SK-N-SH treated with all-trans-retinoic acid at 6 μM for 48 hours (cell line): ENCODE data around the gene ARHGAP24.

Source experiments
- ATAC-seq: fragments of 200-7000 bp; cut with Tn5 transposase; 3 replicates; pipeline ENCODE4 v1.9.1; 2020; ENCODE audit warnings: mild to moderate bottlenecking, moderate library complexity
- BACH2 ChIP-seq: fragments of 250-450 bp; sonication (Bioruptor Pico); IDR thresholded peaks from 2 replicates; pipeline ENCODE4 v1.9.0; 2021; ENCODE audit warnings: mild to moderate bottlenecking, borderline replicate concordance
- CREB5 ChIP-seq: fragments of 250-450 bp; sonication (Bioruptor Pico); IDR thresholded peaks from 2 replicates; pipeline ENCODE4 v1.5.1; 2020; ENCODE audit warnings: low read depth, mild to moderate bottlenecking, moderate library complexity
- CSDC2 ChIP-seq: fragments of 250-450 bp; sonication (Bioruptor Pico); IDR thresholded peaks from 2 replicates; pipeline ENCODE4 v1.5.0; 2020; ENCODE audit warnings: mild to moderate bottlenecking, moderate library complexity
- CSRNP3 ChIP-seq: fragments of 250-450 bp; sonication (Bioruptor Pico); IDR thresholded peaks from 2 replicates; pipeline ENCODE4 v1.5.1; 2021; ENCODE audit warnings: mild to moderate bottlenecking, moderate library complexity
- ESRRG ChIP-seq: fragments of 250-450 bp; sonication (Bioruptor Pico); IDR thresholded peaks from 2 replicates; pipeline ENCODE4 v1.6.1; 2021; ENCODE audit warnings: mild to moderate bottlenecking
- GLIS3 ChIP-seq: fragments of 250-450 bp; sonication (Bioruptor Pico); IDR thresholded peaks from 2 replicates; pipeline ENCODE4 v1.5.0; 2020; ENCODE audit warnings: mild to moderate bottlenecking, moderate library complexity
- ISL1 ChIP-seq: fragments of 250-450 bp; sonication (Bioruptor Pico); IDR thresholded peaks from 2 replicates; pipeline ENCODE4 v2.1.2; 2022; ENCODE audit warnings: mild to moderate bottlenecking, moderate library complexity
- OSR1 ChIP-seq: fragments of 250-450 bp; sonication (Bioruptor Pico); IDR thresholded peaks from 2 replicates; pipeline ENCODE4 v1.8.0; 2022; ENCODE audit warnings: moderate library complexity, mild to moderate bottlenecking, inconsistent platforms
- PATZ1 ChIP-seq: fragments of 250-450 bp; sonication (Bioruptor Pico); IDR thresholded peaks from 2 replicates; pipeline ENCODE4 v1.8.0; 2020; ENCODE audit warnings: mild to moderate bottlenecking, moderate library complexity, borderline replicate concordance
- POU6F1 ChIP-seq: fragments of 250-450 bp; sonication (Bioruptor Pico); IDR thresholded peaks from 2 replicates; pipeline ENCODE4 v1.8.0; 2021; ENCODE audit warnings: low read depth, mild to moderate bottlenecking, moderate library complexity, borderline replicate concordance
- PPARA ChIP-seq: fragments of 250-450 bp; sonication (Bioruptor Pico); IDR thresholded peaks from 2 replicates; pipeline ENCODE4 v1.5.0; 2020; ENCODE audit warnings: mild to moderate bottlenecking, borderline replicate concordance
- RARB ChIP-seq: fragments of 250-450 bp; sonication (Bioruptor Pico); IDR thresholded peaks from 2 replicates; pipeline ENCODE4 v1.8.0; 2021; ENCODE audit warnings: mild to moderate bottlenecking, moderate library complexity
- SNAI2 ChIP-seq: fragments of 250-450 bp; sonication (Bioruptor Pico); IDR thresholded peaks from 2 replicates; pipeline ENCODE4 v1.5.0; 2020; ENCODE audit warnings: mild to moderate bottlenecking, moderate library complexity
- TOX ChIP-seq: fragments of 250-450 bp; sonication (Bioruptor Pico); IDR thresholded peaks from 2 replicates; pipeline ENCODE4 v1.8.0; 2021; ENCODE audit warnings: mild to moderate bottlenecking, moderate library complexity, borderline replicate concordance
- TSHZ2 ChIP-seq: fragments of 250-450 bp; sonication (Bioruptor Pico); IDR thresholded peaks from 2 replicates; pipeline ENCODE4 v1.5.0; 2020; ENCODE audit warnings: mild to moderate bottlenecking, moderate library complexity
- ZC3H10 ChIP-seq: fragments of 250-450 bp; sonication (Bioruptor Pico); IDR thresholded peaks from 2 replicates; pipeline ENCODE4 v1.5.1; 2021; ENCODE audit warnings: mild to moderate bottlenecking, moderate library complexity
- ZFP30 ChIP-seq: fragments of 450-650 bp; formaldehyde crosslinking; IDR thresholded peaks from 2 replicates; pipeline ENCODE4 v1.5.0; 2022; ENCODE audit warnings: mild to moderate bottlenecking, moderate library complexity
- ZNF565 ChIP-seq: fragments of 450-650 bp; formaldehyde crosslinking; conservative IDR thresholded peaks from 2 replicates; pipeline ENCODE4 v1.5.0; 2020; ENCODE audit warnings: low read depth, mild to moderate bottlenecking, moderate library complexity
- ZNF70 ChIP-seq: fragments of 450-650 bp; formaldehyde crosslinking; IDR thresholded peaks from 2 replicates; pipeline ENCODE4 v1.5.0; 2020; ENCODE audit warnings: mild to moderate bottlenecking, moderate library complexity

ARHGAP24 gene

GRCh38 chr4:85965529-85965928, 490.6 kb downstream of the ARHGAP24 start:
- TF ChIP-seq CREB5 (CRISPR knock-in tag): no peak
- TF ChIP-seq, all 23 proteins: peak for 0
- no peak for ATAC-seq

GRCh38 chr4:85966373-85966772, 491.4 kb downstream of the ARHGAP24 start:
- TF ChIP-seq CSDC2 (CRISPR knock-in tag): no peak
- no peak for TF ChIP-seq ZNF70 (CRISPR knock-in tag)
- TF ChIP-seq PATZ1 (CRISPR knock-in tag): no peak
- no peak for TF ChIP-seq BACH2
- no peak for TF ChIP-seq ZC3H10 (CRISPR knock-in tag)
- TF ChIP-seq ZFP30 (CRISPR knock-in tag): no peak
- no peak for TF ChIP-seq ISL1 (CRISPR knock-in tag)
- no peak for TF ChIP-seq CREB5 (CRISPR knock-in tag)
- TF ChIP-seq GLIS3: no peak
- TF ChIP-seq, all 23 proteins: peak for 0
- no peak for ATAC-seq

- TF ChIP-seq OSR1 (CRISPR knock-in tag) (no peak), SNAI2 (CRISPR knock-in tag) (no peak), CSDC2 (CRISPR knock-in tag) (no peak), ESRRG (CRISPR knock-in tag) (no peak), RARB (CRISPR knock-in tag) (no peak), CSRNP3 (no peak), ZC3H10 (CRISPR knock-in tag) (no peak), ZNF70 (CRISPR knock-in tag) (no peak), ZFP30 (CRISPR knock-in tag) (no peak), POU6F1 (CRISPR knock-in tag) (no peak), GLIS3 (no peak), ZNF565 (no peak), TSHZ2 (CRISPR knock-in tag) (no peak), PATZ1 (CRISPR knock-in tag) (no peak), TOX (CRISPR knock-in tag) (no peak), BACH2 (no peak), ISL1 (CRISPR knock-in tag) (no peak), PPARA (no peak)
- ATAC-seq: no peak
These were observed 492.9 kb downstream of the ARHGAP24 start for GRCh38 chr4:85967872-85968271.
